HG02870 (cell line): ENCODE data around the gene FAM229B.
"Not testable (repeated sequence)": the region's sequence is repeated elsewhere in the genome, so short reads cannot be mapped to it uniquely, and the experiment has no call there.

ENCODE experiments used
- ATAC-seq: cut with Tn5 transposase; IDR thresholded peaks from one replicate; pipeline ENCODE4 v1.9.1; 2021; ENCODE audit warnings: mild to moderate bottlenecking, moderate library complexity; ENCODE audit not compliant: unreplicated experiment

Gene FAM229B

DNA sequence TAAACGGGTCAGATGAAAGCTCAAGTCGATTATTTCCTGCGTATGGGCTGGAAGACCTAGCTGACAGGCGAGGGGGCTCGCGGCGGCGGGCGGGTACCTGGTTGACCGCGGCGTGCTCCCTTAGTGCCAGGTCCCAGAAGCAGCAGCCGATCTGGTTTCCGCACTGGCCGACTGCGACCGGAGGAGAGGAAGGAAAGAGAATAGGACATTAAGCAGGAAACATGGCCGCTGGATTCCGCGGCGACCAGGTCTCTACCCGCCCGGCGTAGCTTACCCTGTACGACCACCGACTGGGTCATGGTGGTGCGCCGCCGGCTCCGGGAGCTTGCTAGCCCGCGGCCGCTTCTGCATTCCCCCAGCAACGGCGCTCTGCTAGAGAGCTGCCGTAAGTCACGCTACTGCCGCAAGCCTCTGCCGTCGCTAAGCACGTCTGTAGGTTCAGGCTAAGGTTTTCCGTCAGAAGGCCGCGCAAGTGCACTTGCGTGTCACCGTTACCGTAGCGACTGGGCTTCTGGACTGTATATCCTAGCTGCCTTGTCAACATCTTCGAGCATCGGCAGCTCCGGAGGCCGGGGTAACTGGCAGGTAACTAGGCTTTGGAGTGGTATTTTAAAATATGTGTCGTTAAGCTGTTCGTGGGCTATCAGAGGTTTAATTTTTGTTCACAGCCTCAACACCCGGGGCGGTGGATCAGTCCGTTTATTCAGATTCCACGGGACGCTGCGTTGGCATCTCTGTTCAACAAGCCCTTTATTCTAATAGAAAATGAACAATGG lies at the start of gene FAM229B, which contains the start of gene TUBE1:
Gene FAM229B (plus strand): TSS at position 456 of the 776 bp plus-strand sequence. CDS start 11,693 bp downstream, outside the sequence.
Gene TUBE1 (minus strand): TSS at position 347 of the 776 bp plus-strand sequence. CDS start 48 bp downstream, at position 299.
- peak; percentile 97 for ATAC-seq

DNA sequence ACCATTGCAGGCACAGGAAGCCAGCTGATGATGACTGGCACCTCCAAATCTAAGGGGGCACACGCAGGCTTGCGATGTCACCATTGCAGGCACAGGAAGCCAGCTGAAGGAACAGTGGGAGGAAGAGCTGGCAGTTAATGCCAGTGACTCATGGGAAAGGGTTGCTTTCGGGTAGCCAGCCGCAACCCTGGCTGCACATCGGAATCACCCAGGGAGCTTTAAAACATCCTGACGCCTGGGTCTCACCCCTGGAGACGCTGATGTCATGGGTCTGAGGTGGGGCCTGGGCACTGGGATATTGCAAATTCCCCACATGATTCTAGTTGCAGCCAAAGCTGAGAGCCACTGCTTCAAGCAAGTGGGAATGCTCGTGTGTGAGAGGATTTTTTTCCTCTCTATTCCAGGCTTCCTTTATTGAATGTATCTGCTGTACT lies 49.6 kb upstream of the FAM229B start:
- no peak for ATAC-seq

- ATAC-seq: no peak
Measured at GRCh38 chr6:112038268-112038667, 49.1 kb upstream of the FAM229B start.

DNA sequence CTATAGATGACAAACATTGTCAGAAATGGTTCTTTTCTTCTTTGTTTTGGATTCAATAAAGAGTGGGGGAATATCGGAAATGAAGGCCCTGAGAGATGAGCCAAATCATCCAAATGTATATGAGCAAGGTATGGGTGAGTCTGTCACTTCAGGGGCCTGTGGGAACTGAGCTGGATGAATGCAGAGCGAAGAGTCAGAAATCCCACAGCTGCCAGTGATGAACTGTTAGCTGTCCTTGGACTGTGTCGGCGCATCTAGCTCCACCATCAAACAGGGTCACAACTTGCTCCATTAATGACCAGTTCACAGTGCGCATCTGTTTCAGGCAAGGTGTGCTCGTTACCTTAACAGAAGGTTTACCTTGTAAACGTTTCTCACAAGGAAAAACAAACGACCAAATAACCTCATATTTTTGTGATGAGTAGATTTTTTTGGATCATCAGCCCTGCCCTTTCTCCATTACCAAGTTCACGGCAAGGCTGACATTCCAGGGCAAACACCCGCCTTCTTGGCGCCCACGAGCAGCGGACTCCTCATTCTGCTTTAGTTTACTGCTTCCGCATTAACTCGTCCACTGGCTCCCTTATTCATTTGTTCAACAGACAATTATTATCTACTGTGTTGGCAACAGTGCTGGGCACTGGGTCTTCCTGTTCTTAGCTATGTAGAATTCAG lies 48.5 kb upstream of the FAM229B start:
- ATAC-seq: no peak

DNA sequence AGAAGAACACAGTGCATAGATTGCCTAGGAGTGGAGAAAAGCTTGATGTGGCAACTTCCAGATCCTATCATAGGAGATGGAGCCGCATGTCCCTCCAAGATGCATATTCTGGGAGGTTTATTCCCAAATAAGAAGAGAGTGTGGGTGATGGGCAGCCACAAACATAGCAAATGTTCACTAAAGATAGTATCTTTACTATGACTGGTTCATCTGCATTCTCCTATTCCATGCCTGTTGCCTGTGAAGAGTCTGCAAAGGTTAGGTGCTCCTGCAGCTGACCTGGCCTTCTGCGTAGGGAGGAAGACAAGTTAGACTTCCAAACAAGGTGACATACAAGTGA lies 48.0 kb upstream of the FAM229B start:
- no peak for ATAC-seq

- ATAC-seq: no peak
Measured at GRCh38 chr6:112040956-112041355, 46.4 kb upstream of the FAM229B start.

DNA sequence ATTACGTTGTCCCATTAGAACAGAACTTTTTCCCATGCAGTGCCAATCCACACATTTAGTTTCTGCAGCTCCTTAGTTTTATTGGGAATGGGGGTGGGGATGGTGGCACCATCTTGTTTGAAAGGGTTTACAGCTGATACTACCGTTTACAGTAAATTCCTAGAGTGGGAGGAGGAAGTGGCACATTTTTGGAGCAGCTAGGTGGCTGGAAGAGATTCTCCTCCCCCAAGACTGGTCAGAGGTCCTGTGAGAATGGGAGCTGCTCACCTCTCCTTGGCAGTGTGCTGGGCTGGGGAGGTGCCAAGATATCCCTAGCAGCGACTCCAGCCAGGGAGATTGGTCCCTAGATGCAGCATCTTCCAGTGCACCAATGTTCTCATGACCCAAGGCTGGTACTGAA lies 45.9 kb upstream of the FAM229B start:
- no peak for ATAC-seq

GRCh38 chr6:112043032-112044007 lies 44.1 kb upstream of the FAM229B start:
- peak; percentile 84 for ATAC-seq

GRCh38 chr6:112044196-112044595 lies 43.2 kb upstream of the FAM229B start:
- no peak for ATAC-seq

DNA sequence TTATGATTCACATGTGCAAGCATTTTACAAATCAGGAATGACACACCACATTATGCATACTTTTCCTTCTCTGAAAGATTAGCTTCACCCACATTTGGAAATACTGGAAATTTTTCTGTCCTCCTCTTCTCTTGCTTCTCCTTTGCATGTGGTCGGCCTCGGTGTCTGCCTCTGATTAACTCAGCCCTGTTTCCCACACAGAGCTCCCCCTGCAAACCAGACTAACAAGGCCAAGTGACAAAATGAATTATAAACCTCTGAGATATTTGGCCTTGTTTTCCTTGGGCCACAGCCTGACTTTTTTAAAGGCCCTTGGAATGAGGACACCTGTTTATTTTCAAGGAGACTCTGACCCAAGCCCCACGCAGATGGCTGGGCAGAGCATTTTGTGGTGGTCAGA lies 42.5 kb upstream of the FAM229B start:
- ATAC-seq: no peak

DNA sequence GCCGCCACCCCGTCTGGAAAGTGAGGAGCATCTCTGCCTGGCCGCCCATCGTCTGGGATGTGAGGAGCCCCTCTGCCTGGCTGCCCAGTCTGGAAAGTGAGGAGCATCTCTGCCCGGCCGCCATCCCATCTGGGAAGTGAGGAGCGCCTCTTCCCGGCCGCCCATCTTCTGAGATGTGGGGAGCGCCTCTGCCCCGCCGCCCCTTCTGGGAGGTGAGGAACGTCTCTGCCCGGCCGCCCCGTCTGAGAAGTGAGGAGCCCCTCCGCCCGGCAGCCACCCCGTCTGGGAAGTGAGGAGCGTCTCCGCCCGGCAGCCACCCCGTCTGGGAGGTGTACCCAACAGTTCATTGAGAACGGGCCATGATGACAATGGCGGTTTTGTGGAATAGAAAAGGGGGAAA lies 39.9 kb upstream of the FAM229B start:
- not testable (repeated sequence) for ATAC-seq

- no peak for ATAC-seq
Measured at GRCh38 chr6:112049026-112049799, 38.2 kb upstream of the FAM229B start.

- ATAC-seq: no peak
Measured at GRCh38 chr6:112049996-112050395, 37.4 kb upstream of the FAM229B start.

GRCh38 chr6:112050429-112050828 lies 37.0 kb upstream of the FAM229B start:
- ATAC-seq: no peak

GRCh38 chr6:112051251-112051740 lies 36.1 kb upstream of the FAM229B start:
- ATAC-seq: not testable (repeated sequence)

DNA sequence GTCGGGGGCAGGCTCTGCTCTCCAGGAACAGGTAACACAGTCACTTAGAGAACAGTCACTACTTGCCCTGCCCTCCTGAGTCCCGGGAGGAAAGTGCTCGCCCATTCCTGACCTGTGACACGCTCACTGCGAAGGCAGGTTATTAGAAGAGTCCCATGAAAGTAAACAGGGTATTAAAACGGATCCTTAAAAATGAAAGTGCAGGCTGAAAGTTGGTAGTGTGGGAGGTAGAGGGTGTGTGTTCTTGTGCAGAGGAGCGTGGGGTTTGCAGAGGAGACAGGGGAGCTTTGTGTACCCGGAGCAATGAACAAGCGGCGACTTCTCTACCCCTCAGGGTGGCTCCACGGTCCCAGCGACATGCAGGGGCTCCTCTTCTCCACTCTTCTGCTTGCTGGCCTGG lies 33.4 kb upstream of the FAM229B start, which contains the start of gene CCN6:
Gene CCN6 (plus strand): TSS at position 104 of the 400 bp plus-strand sequence. CDS start 254 bp downstream, at position 358.
- no peak for ATAC-seq

- ATAC-seq: no peak
Measured at GRCh38 chr6:112054555-112055190, 32.7 kb upstream of the FAM229B start.

DNA sequence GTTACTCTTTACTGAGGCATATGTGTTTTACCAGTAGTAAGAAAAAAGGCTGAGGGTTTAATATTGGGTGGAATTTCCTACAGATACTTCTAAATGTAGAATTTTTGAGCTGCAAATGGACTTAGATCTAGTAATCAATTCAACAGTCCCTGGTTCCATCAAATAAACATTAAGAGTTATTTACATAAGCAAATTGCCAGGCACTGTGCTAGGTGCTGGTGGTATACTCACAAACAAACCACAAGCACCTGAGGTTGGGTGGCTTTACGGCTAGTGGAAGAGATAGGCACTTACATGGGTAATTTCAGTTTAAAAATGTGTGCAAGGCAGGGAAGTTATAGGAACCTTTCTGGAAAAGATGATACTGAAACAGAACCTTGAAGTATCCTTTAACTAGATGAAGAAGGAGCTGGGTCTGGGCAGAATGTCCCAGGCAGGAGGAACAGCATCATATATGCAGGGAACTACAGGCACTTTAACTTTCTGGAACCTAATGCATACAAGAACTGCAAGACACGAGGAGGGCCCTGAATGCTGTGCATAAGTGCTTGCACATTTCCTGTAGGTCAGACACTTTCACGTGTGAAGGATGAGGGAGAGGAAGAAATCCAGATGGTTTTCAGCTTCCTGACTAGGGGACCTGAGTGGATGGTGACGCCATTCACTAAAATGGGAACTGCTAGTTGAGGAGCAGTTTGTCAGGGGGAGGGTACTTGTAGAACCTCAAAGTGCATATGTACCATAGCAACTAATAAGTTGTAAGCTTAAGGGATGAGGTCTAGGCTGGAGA lies 29.0 kb upstream of the FAM229B start:
- ATAC-seq: no peak

DNA sequence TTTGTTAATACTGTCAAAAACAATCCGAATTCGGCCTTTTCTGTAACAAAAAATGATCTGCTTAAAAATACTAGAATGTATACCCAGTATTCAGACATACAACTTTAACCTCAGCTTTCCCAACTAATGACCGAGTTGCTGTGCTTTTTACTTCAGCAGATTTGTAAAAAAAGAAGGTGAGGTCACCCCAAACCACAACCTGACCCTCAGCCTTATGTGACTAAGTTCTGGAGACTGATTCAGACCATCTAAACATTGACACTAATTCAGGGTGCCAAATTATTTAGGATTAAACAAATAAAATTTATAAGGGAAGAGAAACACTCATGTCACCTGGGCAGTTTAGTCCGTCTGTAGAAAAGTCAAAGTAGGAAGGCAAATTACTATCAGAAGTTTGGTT lies 25.8 kb upstream of the FAM229B start:
- no peak for ATAC-seq
